Stimulated activated CD4-positive, alpha-beta T cell treated with anti-CD3 and anti-CD28 coated beads, Interleukin-4, amount 100 ng/mL, for 1 hour (primary cell): ENCODE results near the gene RASA3.
"Not testable (repeated sequence)": the region's sequence is repeated elsewhere in the genome, so short reads cannot be mapped to it uniquely, and the experiment has no call there.

ENCODE experiments used
- DNase-seq: peaks from one replicate; pipeline ENCODE4 v3.0.0-alpha.2; 2020

The RASA3 gene

DNA sequence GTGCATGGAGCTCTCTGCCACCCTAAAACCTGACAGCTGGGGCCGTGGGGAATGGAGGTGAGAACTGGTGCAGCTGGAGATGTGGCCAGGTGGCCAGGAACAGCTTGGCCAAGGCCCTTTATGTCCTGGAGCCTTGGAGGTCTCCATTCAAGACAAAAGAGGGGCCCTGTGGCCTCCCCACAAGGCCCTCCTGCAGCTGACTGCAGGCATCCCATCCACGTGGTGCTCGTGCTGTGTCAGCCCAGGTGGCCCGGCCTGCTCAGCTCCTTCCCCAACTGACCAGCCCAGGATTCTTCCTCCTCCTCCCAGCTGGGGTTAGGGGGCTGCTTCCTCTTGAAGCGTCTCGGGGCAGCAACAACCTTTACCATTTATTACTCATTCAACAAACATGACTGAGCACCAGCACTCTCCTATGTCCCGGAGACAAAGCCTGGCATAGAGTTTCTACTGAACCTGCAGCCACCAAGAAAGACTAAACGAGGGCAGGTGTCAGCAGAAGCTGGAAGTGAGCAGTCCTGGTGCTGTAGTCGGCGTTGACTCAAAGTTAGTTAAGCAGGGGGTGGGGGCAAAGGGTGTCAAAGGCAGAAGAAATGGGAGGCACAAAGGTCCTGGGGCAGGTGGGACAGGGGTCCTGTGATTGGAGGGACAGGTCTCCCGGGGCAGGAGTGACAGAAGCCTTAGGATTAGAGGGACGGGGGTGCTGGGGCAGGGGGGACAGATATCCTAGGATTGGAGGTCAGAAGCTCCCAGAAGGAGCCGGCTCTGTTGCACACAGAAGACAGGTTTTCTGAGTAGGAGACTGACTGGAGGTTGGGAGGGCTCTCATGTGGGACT lies 135.3 kb downstream of the RASA3 start:
- DNase-seq = no peak

DNA sequence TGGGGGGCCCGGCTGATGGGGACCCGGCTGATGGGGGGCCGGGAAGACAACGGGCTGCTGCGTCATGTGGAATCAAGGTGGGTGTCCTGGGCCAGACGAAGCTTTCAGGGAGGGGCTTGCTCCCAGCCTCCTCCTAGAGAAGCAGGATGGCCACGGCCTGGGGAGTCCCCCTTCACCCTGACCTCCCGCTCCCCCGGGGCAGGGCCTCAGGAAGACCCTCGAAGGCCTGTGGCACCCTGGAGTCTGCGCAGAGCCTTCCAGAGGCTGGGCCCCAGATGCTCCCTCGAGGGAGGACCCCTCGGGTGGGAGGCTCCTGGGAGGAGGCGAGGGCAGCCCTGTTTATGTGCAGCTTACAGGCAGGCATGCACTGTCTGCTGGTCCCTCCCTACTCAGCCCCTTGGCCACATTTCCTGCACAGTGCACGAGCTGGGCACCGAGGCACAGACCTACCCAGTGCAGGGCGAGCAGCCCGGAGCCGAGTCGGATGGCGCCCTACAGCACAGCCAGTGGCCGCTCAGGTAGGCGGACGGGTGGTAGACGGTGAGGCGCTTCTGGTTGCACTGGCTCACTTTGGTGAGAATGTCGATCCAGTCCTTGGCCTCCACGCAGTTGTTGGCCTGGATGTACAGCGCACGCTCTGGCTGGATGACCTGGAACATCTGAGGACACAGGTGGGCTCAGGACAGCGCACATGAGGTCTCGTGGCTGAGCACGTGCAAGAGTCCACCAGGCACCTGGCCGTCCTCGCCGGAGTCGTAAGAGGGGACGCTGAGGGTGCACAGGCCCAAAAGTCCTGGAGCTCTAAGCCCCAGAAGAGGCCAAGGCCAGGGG lies 136.1 kb downstream of the RASA3 start:
- DNase-seq = no peak

DNA sequence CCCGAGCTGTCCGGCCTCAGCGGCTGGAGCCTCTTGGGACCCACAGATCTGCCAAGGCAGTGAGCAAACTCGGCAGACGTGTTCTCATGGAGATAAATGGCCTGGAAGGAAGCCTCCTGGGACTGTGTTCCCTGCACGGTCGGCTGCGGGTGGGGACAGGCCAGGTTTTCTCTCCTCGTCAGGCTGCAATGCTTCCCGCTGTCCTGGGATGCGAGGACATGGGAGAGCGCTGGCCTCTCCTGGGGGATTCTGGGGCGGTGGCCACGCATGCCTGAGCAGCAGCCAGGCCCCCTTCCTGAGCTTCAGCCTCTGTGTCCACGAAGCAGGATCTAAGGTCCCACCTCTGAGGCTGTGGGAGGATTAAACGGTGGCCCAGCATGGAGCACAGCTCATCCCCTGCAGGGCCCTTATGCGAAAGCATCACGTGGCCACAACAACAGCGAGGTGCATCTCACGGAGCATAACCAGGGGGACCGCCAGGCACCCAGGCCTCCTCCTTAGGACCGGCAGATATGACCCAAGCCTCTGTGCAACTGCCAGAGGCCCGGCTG lies 137.3 kb downstream of the RASA3 start:
- DNase-seq = no peak

DNA sequence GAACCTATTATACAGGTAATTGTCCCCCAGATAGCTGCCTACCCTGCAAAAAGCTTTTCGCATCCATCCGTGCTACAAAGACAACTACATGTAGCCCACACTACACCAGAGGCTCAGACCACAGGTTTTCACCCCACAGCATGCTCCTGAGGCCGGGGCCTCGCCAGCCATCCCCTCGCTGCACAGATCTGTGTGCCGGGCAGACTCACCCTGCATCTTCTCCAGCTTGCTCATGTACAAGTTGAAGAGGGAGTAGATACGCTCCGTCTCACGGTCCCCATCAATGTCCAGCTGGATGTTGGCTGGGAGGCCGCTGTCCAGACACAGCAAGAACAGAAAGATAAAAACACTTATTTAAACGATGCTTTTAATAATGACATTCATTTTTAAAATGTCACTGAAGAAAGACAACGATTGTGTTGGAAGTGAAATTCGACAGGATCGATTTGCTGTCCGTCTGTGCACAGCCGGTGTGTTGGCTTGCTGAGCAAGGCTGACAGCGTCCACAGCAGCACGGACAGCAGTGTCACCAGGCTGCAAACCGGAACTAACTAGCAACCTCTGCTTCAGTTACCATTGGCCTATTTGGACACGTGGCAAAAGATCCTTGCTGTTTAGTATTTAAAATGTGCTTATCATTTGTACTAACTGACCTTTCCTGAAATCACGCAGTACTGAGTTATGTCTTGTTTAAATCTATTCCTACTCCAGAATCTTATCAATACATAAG lies 140.0 kb downstream of the RASA3 start:
- DNase-seq = no peak

DNA sequence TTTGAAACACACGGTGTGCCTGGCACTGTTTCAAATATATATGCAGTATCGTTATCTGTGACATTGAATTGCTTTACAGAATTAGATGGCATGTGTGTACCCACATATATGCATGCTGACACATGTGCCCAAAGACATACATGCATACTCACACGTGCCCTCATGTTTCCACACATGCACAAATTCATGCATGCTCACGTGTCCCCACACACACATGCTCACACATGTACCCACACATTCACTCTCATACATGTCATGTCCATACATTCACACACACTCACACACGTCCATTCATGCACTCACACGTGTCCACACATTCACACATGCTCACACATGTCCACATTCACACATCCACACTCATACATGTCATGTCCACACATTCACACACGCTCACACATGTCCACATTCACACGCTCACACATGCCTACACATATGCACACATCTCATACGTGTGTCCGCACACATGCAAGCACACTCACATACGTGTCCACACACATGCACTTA lies 140.7 kb downstream of the RASA3 start:
- DNase-seq = no peak

DNA sequence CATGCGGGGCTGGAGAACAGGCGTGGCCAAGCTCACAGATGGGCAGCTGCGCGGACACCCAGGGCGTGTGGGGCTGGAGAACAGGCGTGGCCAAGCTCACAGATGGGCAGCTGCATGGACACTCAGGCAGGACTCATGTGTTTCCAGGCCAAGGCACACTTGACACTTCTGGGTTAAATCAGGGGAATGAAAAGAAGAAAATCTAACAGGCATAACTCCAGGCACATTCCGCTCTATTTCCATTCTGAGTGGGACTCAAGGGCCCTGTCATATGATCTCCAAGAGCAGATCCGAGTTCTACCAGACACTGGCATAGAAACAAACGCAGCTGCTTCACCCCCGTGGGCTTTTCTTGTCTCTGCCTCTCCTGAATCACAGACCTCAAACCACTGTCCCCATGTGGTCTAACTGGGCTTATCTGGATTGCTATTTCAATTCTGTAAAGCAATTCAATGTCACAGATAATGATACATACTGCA lies 141.2 kb downstream of the RASA3 start:
- no peak for DNase-seq

DNA sequence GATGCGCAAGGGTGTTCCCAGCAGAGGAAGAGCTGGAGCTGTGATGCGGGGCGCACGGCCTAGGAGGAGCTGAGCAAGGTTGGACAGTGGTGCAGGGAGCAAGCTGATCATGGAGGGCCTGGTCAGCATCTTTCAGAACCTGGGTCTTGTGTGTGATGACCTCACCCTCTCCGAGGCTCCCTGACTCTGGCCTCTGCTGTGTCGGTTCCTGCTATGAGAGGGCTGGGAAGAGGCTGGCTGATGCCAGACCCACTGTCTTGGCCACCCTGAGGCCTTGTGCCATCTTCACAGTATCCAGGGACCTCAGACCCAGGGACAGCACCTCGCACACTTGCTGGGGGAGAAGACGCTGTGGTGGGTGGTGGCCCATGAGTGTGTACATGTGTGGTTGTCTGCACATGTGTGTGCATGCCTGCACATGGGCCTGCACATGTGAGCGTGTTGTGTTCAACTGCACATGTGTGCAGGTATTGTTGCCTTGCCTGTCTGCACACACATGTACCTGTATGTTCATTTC lies 142.0 kb downstream of the RASA3 start:
- DNase-seq = no peak

DNA sequence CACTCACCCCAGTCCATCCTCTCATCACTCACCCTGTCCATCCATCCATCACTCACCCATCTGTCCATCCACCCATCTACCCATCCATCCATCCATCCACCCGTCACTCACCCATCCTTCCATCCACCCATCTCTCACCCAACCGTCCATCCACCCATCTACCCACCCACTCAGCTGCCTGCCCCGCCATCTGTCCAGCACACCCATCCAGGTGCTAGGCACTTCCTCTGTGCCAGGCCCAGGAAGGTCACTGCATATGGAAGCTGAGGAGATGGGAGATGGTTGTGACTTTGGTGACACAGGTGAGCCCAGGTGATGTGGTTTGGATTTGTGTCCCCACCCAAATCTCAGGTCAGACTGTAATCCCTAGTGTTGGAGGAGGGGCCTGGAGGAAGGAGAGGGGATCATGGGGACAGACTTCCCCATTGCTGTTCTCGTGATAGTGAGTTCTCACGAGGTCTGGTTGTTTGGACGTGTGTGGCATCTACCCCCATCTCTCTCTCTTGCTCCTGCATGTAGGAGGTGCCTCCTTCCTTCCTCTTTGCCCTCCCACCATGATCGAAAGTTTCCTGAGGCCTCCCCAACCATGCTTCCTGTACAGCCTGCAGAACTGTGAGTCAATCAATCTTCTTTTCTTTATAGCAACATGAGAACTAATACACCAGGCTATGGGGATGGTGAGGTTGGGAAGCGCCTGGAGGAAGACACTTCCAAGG lies 142.7 kb downstream of the RASA3 start:
- no peak for DNase-seq

DNA sequence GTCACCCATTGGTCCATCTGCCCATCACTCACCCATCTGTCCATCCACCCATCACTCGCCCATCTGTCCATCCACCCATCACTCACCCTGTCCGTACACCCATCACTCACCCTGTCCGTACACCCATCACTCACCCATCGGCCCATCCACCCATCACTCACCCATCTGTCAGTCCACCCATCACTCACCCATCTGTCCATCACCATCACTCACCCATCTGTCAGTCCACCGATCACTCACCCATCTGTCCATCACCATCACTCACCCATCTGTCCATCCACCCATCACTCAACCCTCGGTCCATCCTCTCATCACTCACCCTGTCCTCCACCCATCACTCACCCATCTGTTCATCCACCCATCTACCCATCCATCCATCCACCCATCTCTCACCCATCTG lies 143.6 kb downstream of the RASA3 start:
- not testable (repeated sequence) for DNase-seq

DNA sequence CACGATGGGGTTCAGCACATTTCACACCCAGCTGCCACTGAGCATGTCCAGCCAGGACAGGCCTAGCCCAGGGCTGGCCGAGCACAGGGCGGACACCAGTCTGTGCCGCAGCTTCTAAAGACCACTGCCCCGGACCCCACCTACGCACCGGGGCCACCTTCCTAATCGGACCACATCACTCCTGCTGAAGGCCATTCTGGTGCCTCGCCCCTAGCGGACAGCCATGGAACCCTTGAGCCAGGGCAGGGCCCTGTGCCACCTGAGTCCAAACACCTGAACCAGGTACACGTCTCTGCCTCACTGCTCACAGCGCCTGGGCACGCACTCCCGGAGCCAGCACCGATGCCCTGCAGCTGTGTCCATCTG lies 150.1 kb downstream of the RASA3 start:
- no peak for DNase-seq

DNA sequence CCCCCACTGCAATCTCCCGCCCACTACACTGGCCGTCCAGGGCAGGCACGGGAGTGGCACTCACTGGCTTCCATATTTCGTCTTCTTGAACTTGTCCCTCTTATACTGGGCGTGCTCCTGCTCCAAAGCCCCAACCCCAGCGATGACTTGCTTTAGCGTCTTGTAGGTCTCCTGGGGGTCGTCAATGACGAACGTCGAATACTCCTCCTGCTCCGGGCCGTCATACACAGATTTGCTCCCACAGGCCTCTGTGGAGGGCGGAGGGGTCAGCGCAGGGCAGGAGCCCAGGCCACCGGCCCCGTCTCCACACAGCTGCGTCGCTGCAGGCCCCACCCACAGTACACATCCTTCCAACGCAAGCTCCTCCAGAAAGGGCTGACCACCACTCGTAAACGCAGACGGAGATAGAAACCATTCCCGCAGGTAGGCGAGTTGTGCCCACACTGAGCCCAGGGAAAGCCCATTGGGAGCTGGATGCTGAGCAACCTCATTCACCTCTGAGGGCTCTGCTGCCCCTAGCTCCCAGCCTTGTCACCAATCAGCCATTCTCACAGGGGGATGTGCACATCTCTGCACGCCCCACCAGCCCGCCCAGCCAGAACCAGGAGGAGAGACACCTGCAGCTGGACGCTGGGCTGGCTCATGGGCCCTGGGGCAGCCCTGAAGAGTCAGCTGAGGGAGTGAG lies 150.7 kb downstream of the RASA3 start:
- DNase-seq = no peak

DNA sequence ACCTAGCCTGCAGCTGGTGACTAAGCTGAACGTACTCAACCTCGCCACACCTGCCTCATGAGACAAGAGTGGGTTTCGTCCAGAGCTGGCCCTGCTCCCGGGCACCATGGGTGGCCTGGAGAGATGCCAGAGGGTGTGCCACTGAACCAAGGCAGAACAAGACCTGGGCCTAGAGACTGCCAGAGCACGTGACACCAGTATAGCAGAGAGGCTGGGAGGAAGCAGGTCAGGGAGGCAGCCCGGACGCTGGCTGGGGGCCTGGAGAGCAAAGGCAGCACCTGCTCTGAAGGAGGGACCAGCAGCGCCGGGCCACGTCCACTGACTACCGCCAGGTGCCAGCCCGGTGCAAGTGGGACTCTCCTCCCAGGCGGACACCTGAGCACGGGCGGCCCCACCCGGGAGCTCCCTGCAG lies 151.2 kb downstream of the RASA3 start:
- DNase-seq = no peak

DNA sequence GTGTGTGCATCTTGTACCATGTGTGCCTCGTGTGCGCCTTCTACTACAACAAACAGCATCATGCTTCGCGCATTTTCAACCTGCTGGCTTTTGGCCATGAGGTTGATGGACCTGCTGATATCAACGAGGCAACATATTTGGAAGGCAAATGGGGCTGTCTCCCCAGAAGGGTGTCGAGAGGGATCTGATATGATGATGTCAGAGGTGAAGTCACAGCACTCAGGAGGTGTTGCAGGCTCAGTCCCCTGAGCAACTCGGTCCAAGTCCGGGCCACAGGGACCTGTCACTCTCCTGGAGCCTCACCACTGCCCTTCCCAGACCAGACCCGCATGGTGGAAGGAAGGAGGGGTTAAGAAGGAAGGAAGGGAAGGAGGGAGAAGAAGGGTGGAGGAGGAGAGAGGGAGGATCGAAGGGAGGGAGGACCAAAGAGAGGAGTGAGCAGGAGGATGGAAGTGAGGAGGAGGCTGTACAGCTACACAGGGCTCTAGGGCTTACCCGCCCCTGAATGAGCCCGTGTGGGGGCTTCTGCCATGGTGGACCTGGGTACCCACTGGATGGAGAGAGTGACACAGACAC lies 151.8 kb downstream of the RASA3 start:
- no peak for DNase-seq

DNA sequence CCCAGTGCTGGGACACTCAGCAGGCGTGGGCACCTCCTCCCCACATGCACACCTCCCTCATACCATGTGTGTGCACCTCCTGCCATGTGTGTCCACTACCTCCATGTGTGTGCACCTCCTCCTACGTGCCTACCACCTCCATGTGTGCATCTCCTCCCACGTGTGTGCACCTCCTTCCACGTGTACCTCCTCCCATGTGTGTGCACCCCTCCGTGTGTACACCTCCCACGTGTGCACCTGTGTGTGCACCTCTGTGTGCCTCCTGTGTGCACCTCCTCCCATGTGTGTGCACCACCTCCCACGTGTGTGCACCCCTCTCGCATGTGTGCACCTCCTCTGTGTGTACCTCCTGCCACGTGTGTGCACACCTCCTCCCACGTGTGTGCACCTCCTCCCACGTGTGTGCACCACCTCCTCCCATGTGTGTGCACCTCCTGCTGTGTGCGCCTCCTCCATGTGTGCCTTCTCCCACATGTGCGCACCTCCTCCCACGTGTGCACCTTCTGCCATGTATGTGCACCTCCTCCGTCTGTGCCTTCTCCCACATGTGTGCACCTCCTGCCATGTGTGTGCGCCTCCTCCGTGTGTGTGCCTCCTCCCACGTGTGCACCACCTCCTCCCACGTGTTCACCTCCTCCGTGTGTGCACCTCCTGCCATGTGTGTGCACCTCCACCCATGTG lies 152.5 kb downstream of the RASA3 start:
- DNase-seq = no peak

DNA sequence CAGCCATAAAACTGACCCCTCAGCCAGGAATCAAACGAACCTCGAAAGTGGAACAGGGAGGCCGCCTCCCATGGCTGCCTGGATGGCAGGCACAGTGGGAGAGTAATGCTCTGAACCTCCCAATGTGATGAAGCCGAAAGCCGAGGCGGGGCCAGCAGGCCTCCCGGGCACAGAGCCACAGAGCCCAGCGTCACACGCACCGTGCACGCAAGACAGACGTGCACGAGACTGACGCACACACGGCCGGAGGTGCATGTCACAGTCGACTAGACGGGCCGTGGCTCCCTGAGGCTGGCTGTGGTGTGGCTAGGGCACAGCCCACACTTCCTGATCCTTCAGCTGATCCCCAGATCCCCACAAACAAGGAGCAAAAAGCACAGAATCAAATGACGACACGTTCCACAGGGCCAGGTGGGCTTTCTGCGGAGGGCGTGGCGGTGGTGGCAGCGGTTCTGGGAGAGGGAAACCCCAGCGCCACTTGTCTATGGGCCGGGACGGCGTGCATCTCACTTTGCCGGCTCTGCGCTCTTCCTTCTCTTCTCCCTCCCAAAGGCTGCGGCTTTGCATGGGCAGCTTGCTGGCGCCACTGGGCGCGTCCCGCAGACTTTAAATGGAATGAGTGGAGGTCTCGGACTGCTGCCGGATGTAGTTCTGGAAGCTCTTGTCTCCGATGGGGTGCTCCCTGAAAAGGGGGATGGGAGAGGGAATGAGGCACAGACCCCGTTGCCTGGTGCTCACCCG lies 153.5 kb downstream of the RASA3 start:
- DNase-seq = no peak

DNA sequence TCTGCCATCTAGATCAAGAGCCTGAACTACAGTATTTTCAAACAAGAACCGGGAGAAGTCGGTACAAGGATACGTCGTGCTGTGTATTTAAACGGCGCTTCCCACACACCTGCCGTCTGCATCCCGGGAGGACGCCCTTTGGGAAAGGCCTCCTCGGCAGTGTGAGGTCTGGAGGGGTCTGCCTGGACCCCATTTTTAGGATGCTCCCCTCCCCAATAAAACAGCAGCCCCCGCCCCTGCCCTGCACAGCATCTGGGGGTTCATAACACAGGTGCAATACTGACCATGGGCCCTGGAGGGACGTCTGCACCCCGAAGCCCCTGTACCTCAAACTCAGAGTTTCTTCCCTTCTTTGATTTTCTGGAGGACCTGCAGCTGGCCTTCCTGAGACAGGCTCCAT lies 154.4 kb downstream of the RASA3 start:
- DNase-seq = no peak

DNA sequence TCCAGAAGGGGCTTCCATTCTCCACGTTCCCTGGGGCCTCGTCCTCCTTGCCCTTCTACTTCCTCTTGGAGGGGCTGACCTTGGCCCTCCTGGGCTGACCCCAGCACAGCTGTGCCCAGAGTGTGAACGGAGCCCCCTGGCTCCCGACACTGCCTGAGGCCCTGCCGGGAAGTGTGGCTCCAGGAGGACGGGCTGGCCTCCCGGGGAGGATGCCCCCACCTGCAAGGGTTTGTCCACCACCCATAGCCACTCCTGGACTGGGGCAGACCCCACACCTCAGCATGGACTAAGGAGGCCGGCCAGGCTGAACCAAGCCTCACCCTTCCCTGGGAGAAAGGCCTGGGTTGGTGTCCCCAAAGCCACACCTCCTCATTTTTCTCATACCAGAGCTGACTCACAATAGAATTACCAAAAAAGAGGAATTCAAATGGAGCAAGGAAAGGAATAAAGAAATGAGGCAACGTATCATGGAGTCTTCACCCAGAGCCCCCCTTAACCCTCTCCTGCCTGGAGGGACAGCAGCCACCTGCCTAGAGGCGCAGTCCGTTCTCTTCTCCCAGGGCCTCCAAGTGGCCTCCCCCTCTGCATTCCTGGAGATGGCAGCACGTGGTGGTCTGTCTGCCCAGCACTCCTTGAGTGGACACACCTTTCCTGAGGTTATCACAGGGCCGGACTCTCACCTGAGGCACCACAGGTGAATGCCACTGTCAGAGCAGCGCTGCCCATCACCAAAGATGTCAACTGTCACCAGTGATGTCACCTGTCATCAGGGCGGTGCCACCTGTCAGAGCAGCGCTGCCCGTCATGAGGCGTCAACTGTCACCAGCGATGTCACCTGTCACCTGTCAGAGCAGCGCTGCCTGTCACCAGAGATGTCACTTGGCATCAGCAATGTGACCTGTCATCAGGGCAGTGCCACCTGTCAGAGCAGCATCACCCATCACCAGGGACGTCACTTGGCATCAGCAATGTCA lies 155.4 kb downstream of the RASA3 start:
- no peak for DNase-seq

DNA sequence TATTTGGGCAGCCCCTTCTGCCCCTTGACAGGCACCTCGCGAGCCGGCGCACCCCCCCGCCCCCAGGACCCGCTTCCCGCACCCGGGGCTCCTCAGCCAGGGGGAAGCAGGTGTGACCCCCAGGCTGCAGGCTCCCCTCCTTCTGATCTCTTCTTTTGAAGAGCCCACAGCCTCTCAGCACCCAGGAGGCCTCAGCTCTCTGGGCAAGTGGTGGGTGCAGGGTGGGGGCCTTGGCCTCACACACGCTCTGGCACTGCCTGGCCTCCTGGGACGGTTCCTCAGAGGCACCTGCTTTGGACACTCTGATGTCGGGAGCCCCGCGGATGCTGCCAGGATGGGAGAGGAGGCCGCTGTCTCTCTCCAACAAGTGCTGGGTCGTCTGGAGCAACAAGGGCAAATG lies 157.0 kb downstream of the RASA3 start:
- DNase-seq = no peak
